NCI-H748 treated with DMSO at 0.1 percent for 48 hours (cell line): ENCODE results near the gene RSPH9.

Source experiments
- DNase-seq: peaks from one replicate; lab custom pipeline; 2025; lab: John Stamatoyannopoulos, UW

Gene RSPH9

GRCh38 chr6:43710576-43710975 lies 65.7 kb downstream of the RSPH9 start:
- DNase-seq, result no peak

GRCh38 chr6:43712579-43712978 lies 67.7 kb downstream of the RSPH9 start:
- no peak for DNase-seq

GRCh38 chr6:43713643-43714310 lies 68.9 kb downstream of the RSPH9 start:
- no peak for DNase-seq

- no peak for DNase-seq
Observed at GRCh38 chr6:43714311-43715055, 69.6 kb downstream of the RSPH9 start.

- DNase-seq, result no peak
Observed at GRCh38 chr6:43715056-43715788, 70.4 kb downstream of the RSPH9 start.

- no peak for DNase-seq
Observed at GRCh38 chr6:43716099-43716498, 71.3 kb downstream of the RSPH9 start.

- no peak for DNase-seq
Observed at GRCh38 chr6:43717389-43717788, 72.6 kb downstream of the RSPH9 start.

- no peak for DNase-seq
Observed at GRCh38 chr6:43717822-43718221, 73.0 kb downstream of the RSPH9 start.

- DNase-seq, result no peak
Observed at GRCh38 chr6:43718387-43719105, 73.7 kb downstream of the RSPH9 start.

- DNase-seq, result no peak
Observed at GRCh38 chr6:43719511-43719910, 74.7 kb downstream of the RSPH9 start.

- DNase-seq, result no peak
Observed at GRCh38 chr6:43720999-43721398, 76.2 kb downstream of the RSPH9 start.
